Measurements from ENCODE around the gene KBTBD12. TPM values are rescaled to one million over a fixed set of nuclear protein-coding genes. Genes with fewer than 3 reads are reported as not detected.

Gene KBTBD12
- total RNA-seq, 1 donor from 2014 or later: 3.5 TPM

DNA sequence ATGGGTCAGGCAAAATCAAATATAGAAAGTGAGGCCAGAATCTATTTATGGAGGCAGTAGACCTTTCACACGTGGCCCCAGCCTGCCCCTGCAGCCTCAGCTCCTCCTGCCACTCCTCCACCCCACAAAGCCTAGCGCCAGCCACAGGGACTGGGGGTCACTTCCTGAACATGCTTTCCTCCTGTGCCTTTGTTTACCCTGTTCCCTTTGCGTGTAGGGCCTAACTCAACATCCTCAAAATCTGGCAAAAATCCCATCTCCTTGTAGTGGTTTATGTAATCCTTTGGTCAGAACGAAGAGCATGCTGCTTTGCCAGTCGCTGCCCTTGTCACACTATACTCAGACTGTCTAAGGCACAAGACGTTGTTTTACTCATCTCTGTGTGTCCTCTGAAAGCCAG is 39.6 kb downstream of the KBTBD12 start:
- Histone ChIP-seq H3K27ac (peak overlapping the region; percentile 62 to 66), H3K4me3 (no peak overlapping the region)
- intact Hi-C loops (cut with DNase I): loop anchor here (1.0 to 5.0 kb wide), 4 partner anchors 39 to 257 kb away; partner anchors contain the start of genes KBTBD12 and MGLL

GRCh38 chr3:127955728-127956127 is 40.7 kb downstream of the KBTBD12 start:
- H3K36me3 ChIP-seq: no peaks in the 10 kb centered on the region
- no peaks in the 10 kb centered on the region for H3K9me3 ChIP-seq
- H3K4me3 ChIP-seq: no peak overlapping the region
- H3K27ac ChIP-seq: peak overlapping the region in 1 of 2 donors; percentile 66
- no peak for DNase-seq (ENCODE audit: low spot score in 2 of 2)
- H3K4me1 ChIP-seq: peaks cover 0 to 20% of the 10 kb centered on the region in 2 donors
- no peaks in the 10 kb centered on the region for H3K27me3 ChIP-seq
- TF ChIP-seq CTCF (IDR thresholded peaks at IDR 0.05): no peak
- intact Hi-C loops (cut with DNase I): no loop called here

More for the DNA sequence above, 39.6 kb downstream of the KBTBD12 start:
- Histone ChIP-seq H3K36me3 (no peaks in the 10 kb centered on the region), H3K27me3 (no peaks in the 10 kb centered on the region), H3K9me3 (no peaks in the 10 kb centered on the region), H3K4me1 (peaks cover 0 to 20% of the 10 kb centered on the region in 2 donors)
- TF ChIP-seq CTCF (IDR thresholded peaks at IDR 0.05): no peak
- no peak for DNase-seq (ENCODE audit: low spot score in 2 of 2)

GRCh38 chr3:127959041-127959440 is 44.0 kb downstream of the KBTBD12 start:
- Histone ChIP-seq H3K27me3 (no peaks in the 10 kb centered on the region), H3K27ac (no peak overlapping the region), H3K9me3 (no peaks in the 10 kb centered on the region), H3K36me3 (no peaks in the 10 kb centered on the region), H3K4me3 (no peak overlapping the region), H3K4me1 (peaks cover 0 to 10% of the 10 kb centered on the region in 2 donors)
- DNase-seq (ENCODE audit: low spot score in 2 of 2): no peak
- no peak for TF ChIP-seq CTCF (IDR thresholded peaks at IDR 0.05)
- intact Hi-C loops (cut with DNase I): no loop called here

DNA sequence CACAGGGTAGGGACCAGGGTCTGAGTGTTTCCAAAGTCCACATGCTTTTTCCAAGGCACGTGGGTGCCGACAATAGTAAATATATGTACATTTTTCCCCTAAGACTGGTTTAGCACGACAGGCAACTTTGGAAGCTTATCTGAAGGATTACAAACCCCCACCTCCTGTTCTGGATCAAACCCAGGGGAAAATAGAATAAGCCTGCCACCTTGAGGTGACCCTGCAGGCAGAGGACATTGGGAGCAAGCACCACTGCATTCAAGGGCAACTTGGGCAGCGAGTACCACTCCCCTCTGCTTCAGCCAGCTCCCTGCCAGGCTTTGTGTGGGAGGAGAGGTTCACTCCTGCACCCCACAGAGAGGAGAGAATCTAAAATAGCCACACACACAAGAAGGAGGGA is 44.8 kb downstream of the KBTBD12 start:
- no peaks in the 10 kb centered on the region for H3K9me3 ChIP-seq
- intact Hi-C loops (cut with DNase I): no loop called here
- DNase-seq (ENCODE audit: low spot score in 2 of 2): no peak

DNA sequence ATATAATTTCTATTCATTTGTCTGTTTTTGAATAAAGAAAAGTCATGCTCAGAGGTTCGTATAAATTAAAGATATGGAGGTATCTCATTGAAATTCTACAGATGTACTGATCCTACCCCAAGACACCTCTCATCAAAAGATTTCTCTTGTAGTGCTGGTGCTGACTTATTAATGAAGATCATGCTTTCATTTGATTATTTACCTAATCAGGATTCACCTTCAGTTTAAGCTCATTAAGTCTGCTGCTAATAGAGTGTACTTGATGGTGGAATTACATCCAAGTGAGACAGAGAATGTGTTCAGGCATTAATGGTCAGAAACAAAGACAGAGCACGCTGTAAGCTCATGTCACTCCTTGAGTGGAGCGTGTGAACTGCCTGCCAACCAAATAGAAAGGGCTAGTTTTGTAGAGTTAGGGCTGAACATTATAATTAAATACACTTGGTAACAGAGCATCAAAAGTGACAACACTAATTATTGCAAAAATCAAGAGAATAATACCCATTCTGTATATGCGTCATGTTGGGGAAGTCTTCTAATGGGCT is 45.5 kb downstream of the KBTBD12 start:
- TF ChIP-seq CTCF (IDR thresholded peaks at IDR 0.05): no peak
- H3K4me3 ChIP-seq: no peak overlapping the region
- H3K4me1 ChIP-seq: no peaks in the 10 kb centered on the region
- no peaks in the 10 kb centered on the region for H3K36me3 ChIP-seq
- DNase-seq (ENCODE audit: low spot score in 2 of 2): no peak
- no peak overlapping the region for H3K27ac ChIP-seq
- intact Hi-C loops (cut with DNase I): no loop called here
- H3K9me3 ChIP-seq: no peaks in the 10 kb centered on the region
- no peaks in the 10 kb centered on the region for H3K27me3 ChIP-seq

More for the DNA sequence above, 44.8 kb downstream of the KBTBD12 start:
- Histone ChIP-seq H3K27ac (no peak overlapping the region), H3K36me3 (no peaks in the 10 kb centered on the region), H3K27me3 (no peaks in the 10 kb centered on the region), H3K4me1 (peaks cover 0 to 3% of the 10 kb centered on the region in 2 donors), H3K4me3 (no peak overlapping the region)
- TF ChIP-seq CTCF (IDR thresholded peaks at IDR 0.05): peak in 1 of 3 experiments; percentile 27

DNA sequence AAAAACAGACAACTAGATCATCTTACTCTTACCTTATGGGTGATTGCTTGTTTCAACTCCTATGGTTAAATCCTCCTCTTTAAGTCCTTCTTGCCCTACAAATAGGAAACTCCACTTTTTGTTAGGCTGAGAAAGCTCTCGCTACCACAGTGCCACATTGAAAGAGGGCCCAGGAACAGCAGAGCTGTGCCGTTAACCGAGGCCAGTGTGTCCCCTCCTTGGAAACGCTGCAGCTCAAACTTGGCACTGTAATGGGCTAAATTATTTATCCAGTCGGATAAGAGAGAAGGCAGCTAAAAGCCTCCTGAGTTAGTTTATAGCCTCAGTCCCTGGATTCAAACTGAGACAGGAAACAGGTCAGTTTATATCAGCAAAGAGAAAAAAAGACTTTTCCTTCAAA is 46.1 kb downstream of the KBTBD12 start:
- intact Hi-C loops (cut with DNase I): no loop called here
- Histone ChIP-seq H3K9me3 (no peaks in the 10 kb centered on the region), H3K36me3 (no peaks in the 10 kb centered on the region), H3K27ac (no peak overlapping the region), H3K27me3 (no peaks in the 10 kb centered on the region), H3K4me1 (no peaks in the 10 kb centered on the region), H3K4me3 (no peak overlapping the region)
- no peak for TF ChIP-seq CTCF (IDR thresholded peaks at IDR 0.05)
- DNase-seq (ENCODE audit: low spot score in 2 of 2): no peak

Measured in ascending aorta (tissue), 2 donors.